T-cell (primary cell): ENCODE results near the gene PPP1R26. TPM values are rescaled to one million over a fixed set of nuclear protein-coding genes. Genes with fewer than 3 reads are reported as not detected.
"Not testable (repeated sequence)": the region's sequence is repeated elsewhere in the genome, so short reads cannot be mapped to it uniquely, and the experiment has no call there.

ENCODE experiments used
- ATAC-seq, 4 experiments: fragments of 200-7000 bp in 3 of 4; fragments of 150-1000 bp in 1 of 4; cut with Tn5 transposase; replicated peaks in 1 of 4; 1 replicate in 3 of 4; 2 replicates in 1 of 4; pipeline ENCODE4 v1.10.0; 2021; ENCODE audit warnings: moderate library complexity in 3 of 4, mild to moderate bottlenecking in 2 of 4, moderate number of reproducible peaks in 1 of 4
- CTCF ChIA-PET, 2 donors: fragments of 300-600 bp; sonication (Branson Sonifier 250); formaldehyde crosslinking; loops; one replicate each; lab custom pipeline; 2022; ENCODE audit warnings: antibody characterized with exemption in 2 of 2; lab: Charles Lee
- POLR2A ChIA-PET, 2 donors: fragments of 300-600 bp; sonication (Branson Sonifier 250); formaldehyde crosslinking; loops; one replicate each; lab custom pipeline; 2022; ENCODE audit warnings: antibody characterized with exemption in 2 of 2; lab: Charles Lee
- DNase-seq, 35 experiments: peaks; one replicate each; pipeline versions ENCODE4 v3.0.0 to v3.0.0-alpha.2; 2013 to 2023
- H3K27ac ChIP-seq: one replicate; pipeline ENCODE4 v1.5.1; 2013; ENCODE audit warnings: low read length
- H3K27me3 ChIP-seq, 2 experiments: replicated peaks in 1 of 2; 1 replicate in 1 of 2; 2 replicates in 1 of 2; pipeline versions ENCODE4 v1.6.1 to v1.7.0; 2013; ENCODE audit warnings: low read length in 1 of 2, mixed read lengths in 1 of 2; ENCODE audit not compliant: control insufficient read depth in 2 of 2, insufficient read depth in 2 of 2; ENCODE audit errors: extremely low read depth in 1 of 2
- H3K36me3 ChIP-seq, 2 donors: 1 replicate in 1 of 2; 2 replicates in 1 of 2; pipeline versions ENCODE4 v1.6.1 to v1.7.0; 2013; ENCODE audit warnings: low read length in 1 of 2; ENCODE audit not compliant: control insufficient read depth in 2 of 2, insufficient read depth in 1 of 2; ENCODE audit errors: extremely low read depth in 1 of 2
- H3K4me1 ChIP-seq, 2 experiments: 1 replicate in 1 of 2; 2 replicates in 1 of 2; pipeline versions ENCODE4 v1.6.1 to v1.7.0; 2013; ENCODE audit warnings: low read length in 2 of 2, mixed read lengths in 1 of 2; ENCODE audit not compliant: insufficient read depth in 2 of 2, control insufficient read depth in 1 of 2; ENCODE audit errors: extremely low read depth in 1 of 2
- H3K4me3 ChIP-seq, 2 donors: 1 replicate in 1 of 2; 2 replicates in 1 of 2; pipeline versions ENCODE4 v1.5.1 to v1.7.0; 2013; ENCODE audit warnings: mild to moderate bottlenecking in 2 of 2, low read length in 1 of 2, moderate library complexity in 1 of 2; ENCODE audit not compliant: control insufficient read depth in 1 of 2; ENCODE audit errors: extremely low read depth in 1 of 2
- H3K9me3 ChIP-seq: 2 replicates; pipeline ENCODE4 v1.7.0; 2013
- H3K27ac Mint-ChIP-seq, 2 donors: one replicate each; pipeline ENCODE4 v1.8.0; 2020 to 2021; ENCODE audit warnings: mild to moderate bottlenecking in 2 of 2, mixed read lengths in 2 of 2
- H3K27me3 Mint-ChIP-seq, 2 donors: one replicate each; pipeline ENCODE4 v1.8.0; 2021 to 2022; ENCODE audit warnings: mixed read lengths in 2 of 2
- H3K36me3 Mint-ChIP-seq: one replicate; pipeline ENCODE4 v1.8.0; 2021; ENCODE audit warnings: mixed read lengths
- H3K4me1 Mint-ChIP-seq, 3 donors: one replicate each; pipeline ENCODE4 v1.8.0; 2020 to 2022; ENCODE audit warnings: mixed read lengths in 3 of 3, mild to moderate bottlenecking in 1 of 3
- H3K4me3 Mint-ChIP-seq, 3 donors: one replicate each; pipeline ENCODE4 v1.8.0; 2020 to 2022; ENCODE audit warnings: mild to moderate bottlenecking in 3 of 3, mixed read lengths in 3 of 3, moderate library complexity in 3 of 3
- H3K9me3 Mint-ChIP-seq, 3 donors: one replicate each; pipeline ENCODE4 v1.8.0; 2020 to 2022; ENCODE audit warnings: mixed read lengths in 3 of 3
- WGBS: methylation state at CpG from one replicate; pipeline ENCODE4 v1.1.5; 2013; ENCODE audit warnings: missing lambda C conversion rate; ENCODE audit not compliant: insufficient coverage; 5-methylcytosine and 5-hydroxymethylcytosine counted together
- total RNA-seq, 35 experiments: library from RNA in 6 of 35; stranded (reverse) in 6 of 35; fragments of 120-200 nt in 1 of 35; gene quantifications; one replicate each; pipeline versions ENCODE4 v1.2.1 to v1.2.4 and lab custom pipeline; 2013 to 2026

Gene PPP1R26
- total RNA-seq, 5 donors from 2014 or later (not counting 1 experiment from before 2014, with no cell fraction given), result 0.35 to 2.0 (median 1.7) TPM

DNA sequence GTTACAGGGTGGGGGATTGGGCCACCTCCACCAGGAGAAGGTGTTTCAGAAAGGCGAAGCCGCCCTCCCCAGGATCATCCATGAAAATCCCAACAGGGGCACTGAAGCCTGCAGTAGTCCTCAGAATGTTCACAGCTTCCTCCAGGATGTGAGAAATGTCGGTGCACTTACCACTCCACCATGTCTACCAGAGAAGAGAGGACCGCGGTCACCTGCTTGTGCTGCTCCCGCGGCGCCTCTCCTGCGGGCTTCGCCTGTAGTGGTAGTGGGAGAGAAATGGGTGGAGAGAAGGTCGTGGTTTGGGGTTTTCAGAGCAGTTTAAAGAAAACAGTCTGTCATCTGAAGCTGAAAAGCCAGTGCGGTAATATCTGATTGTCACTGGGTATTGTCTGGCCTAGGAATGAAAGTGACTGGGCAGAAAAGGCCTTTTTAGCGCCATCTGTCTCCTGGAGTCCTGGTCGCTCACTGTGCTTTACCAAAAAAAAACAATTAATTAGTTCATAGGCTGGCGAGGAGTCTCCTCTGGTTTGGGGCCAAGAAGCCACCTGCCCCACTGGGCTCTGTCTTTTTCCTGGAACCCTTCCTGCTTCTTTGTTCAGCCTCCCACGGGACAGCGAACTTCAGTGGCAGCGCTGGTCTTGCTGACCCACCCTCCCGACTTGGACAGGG lies 23.0 kb upstream of the PPP1R26 start:
- H3K4me1 ChIP-seq, result no peaks in the 10 kb centered on the region
- ChIA-PET CTCF (no interaction called here), POLR2A (no interaction called here)
- no peak overlapping the region for H3K4me3 ChIP-seq
- peaks cover 38 to 45% of the 10 kb centered on the region in 2 donors for H3K27me3 Mint-ChIP-seq
- 61% methylated on average over 8 of the region's 19 CpGs for WGBS
- H3K4me3 Mint-ChIP-seq, result no peak overlapping the region
- no peak overlapping the region for H3K27ac ChIP-seq
- peaks cover 0 to 30% of the 10 kb centered on the region in 2 experiments for H3K27me3 ChIP-seq
- H3K4me1 Mint-ChIP-seq, result no peaks in the 10 kb centered on the region
- ATAC-seq, result no peak
- no peak for DNase-seq
- H3K36me3 Mint-ChIP-seq, result no peaks in the 10 kb centered on the region
- H3K9me3 ChIP-seq, result no peaks in the 10 kb centered on the region
- H3K9me3 Mint-ChIP-seq, result peaks cover 0 to 3% (median 0%) of the 10 kb centered on the region in 3 donors
- H3K36me3 ChIP-seq, result no peaks in the 10 kb centered on the region
- no peak overlapping the region for H3K27ac Mint-ChIP-seq

GRCh38 chr9:135458478-135458877 lies 21.1 kb upstream of the PPP1R26 start:
- H3K9me3 ChIP-seq, CTCF ChIA-PET, H3K9me3 Mint-ChIP-seq, H3K36me3 ChIP-seq, POLR2A ChIA-PET, H3K4me3 ChIP-seq, H3K27ac Mint-ChIP-seq, H3K36me3 Mint-ChIP-seq, H3K4me1 Mint-ChIP-seq, DNase-seq, H3K4me3 Mint-ChIP-seq, ATAC-seq, H3K4me1 ChIP-seq, H3K27ac ChIP-seq: not testable (repeated sequence)
- H3K27me3 Mint-ChIP-seq, result peaks cover 45 to 51% of the 10 kb centered on the region in 2 donors
- H3K27me3 ChIP-seq, result peaks cover 0 to 46% of the 10 kb centered on the region in 2 experiments
- no CpG with 5 or more reads among the region's 5 CpGs for whole genome bisulfite sequencing

GRCh38 chr9:135461936-135462335 lies 17.6 kb upstream of the PPP1R26 start:
- no peak for DNase-seq
- no peak for ATAC-seq
- Histone ChIP-seq H3K27ac (no peak overlapping the region), H3K4me3 (no peak overlapping the region), H3K36me3 (no peaks in the 10 kb centered on the region), H3K9me3 (no peaks in the 10 kb centered on the region), H3K4me1 (no peaks in the 10 kb centered on the region), H3K27me3 (peaks cover 0 to 50% of the 10 kb centered on the region in 2 experiments)
- no peaks in the 10 kb centered on the region for H3K4me1 Mint-ChIP-seq
- ChIA-PET POLR2A (no interaction called here), CTCF (no interaction called here)
- 88% methylated on average over 8 of the region's 11 CpGs for WGBS
- peaks cover 49 to 59% of the 10 kb centered on the region in 2 donors for H3K27me3 Mint-ChIP-seq
- no peaks in the 10 kb centered on the region for H3K36me3 Mint-ChIP-seq
- H3K4me3 Mint-ChIP-seq, result no peak overlapping the region
- no peak overlapping the region for H3K27ac Mint-ChIP-seq
- peaks cover 0 to 3% (median 0%) of the 10 kb centered on the region in 3 donors for H3K9me3 Mint-ChIP-seq

DNA sequence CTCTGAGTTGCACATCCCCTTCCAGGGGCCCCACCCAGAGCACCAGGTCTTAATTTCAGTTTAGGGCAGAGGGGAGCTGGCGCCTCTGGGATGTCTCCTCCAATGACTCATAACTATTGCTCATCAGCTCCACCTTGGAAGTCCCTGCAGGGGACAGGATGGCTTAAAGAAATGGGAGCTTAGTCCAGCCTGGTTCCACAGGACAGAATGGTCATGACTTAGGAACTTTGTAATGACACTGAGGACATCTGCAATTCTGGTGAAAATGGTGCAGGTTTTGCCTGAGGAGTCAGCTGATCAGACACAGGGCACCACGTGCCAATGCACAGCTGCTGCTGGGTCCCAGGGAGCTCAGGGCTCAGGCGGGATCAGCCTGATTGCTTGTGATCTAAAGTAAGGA lies 16.4 kb upstream of the PPP1R26 start:
- no peaks in the 10 kb centered on the region for H3K9me3 ChIP-seq
- no peak overlapping the region for H3K4me3 ChIP-seq
- H3K36me3 ChIP-seq, result no peaks in the 10 kb centered on the region
- Mint-ChIP-seq H3K4me1 (peaks cover 0 to 3% (median 0%) of the 10 kb centered on the region in 3 donors), H3K27ac (no peak overlapping the region), H3K4me3 (no peak overlapping the region), H3K36me3 (no peaks in the 10 kb centered on the region), H3K27me3 (peaks cover 38 to 65% of the 10 kb centered on the region in 2 donors), H3K9me3 (peaks cover 0 to 3% (median 0%) of the 10 kb centered on the region in 3 donors)
- H3K27ac ChIP-seq, result no peak overlapping the region
- DNase-seq (no peak), ATAC-seq (no peak)
- CTCF ChIA-PET, result no interaction called here
- POLR2A ChIA-PET, result no interaction called here
- peaks cover 0 to 49% of the 10 kb centered on the region in 2 experiments for H3K27me3 ChIP-seq
- peaks cover 0 to 1% of the 10 kb centered on the region in 2 experiments for H3K4me1 ChIP-seq
- 100% methylated on average over 1 of the region's 3 CpGs for WGBS

- Histone ChIP-seq H3K27ac (no peak overlapping the region), H3K9me3 (no peaks in the 10 kb centered on the region), H3K4me3 (no peak overlapping the region), H3K36me3 (no peaks in the 10 kb centered on the region), H3K4me1 (peaks cover 0 to 9% of the 10 kb centered on the region in 2 experiments), H3K27me3 (peaks cover 0 to 51% of the 10 kb centered on the region in 2 experiments)
- peaks cover 38 to 66% of the 10 kb centered on the region in 2 donors for H3K27me3 Mint-ChIP-seq
- CTCF ChIA-PET, result no interaction called here
- no peaks in the 10 kb centered on the region for H3K36me3 Mint-ChIP-seq
- H3K27ac Mint-ChIP-seq, result no peak overlapping the region
- H3K9me3 Mint-ChIP-seq, result no peaks in the 10 kb centered on the region
- H3K4me3 Mint-ChIP-seq, result no peak overlapping the region
- H3K4me1 Mint-ChIP-seq, result peaks cover 4 to 12% (median 6%) of the 10 kb centered on the region in 3 donors
- POLR2A ChIA-PET, result no interaction called here
- ATAC-seq (no peak), DNase-seq (no peak)
- 83% methylated on average over 5 of the region's 7 CpGs for WGBS
Measured at GRCh38 chr9:135464181-135464580, 15.4 kb upstream of the PPP1R26 start.

DNA sequence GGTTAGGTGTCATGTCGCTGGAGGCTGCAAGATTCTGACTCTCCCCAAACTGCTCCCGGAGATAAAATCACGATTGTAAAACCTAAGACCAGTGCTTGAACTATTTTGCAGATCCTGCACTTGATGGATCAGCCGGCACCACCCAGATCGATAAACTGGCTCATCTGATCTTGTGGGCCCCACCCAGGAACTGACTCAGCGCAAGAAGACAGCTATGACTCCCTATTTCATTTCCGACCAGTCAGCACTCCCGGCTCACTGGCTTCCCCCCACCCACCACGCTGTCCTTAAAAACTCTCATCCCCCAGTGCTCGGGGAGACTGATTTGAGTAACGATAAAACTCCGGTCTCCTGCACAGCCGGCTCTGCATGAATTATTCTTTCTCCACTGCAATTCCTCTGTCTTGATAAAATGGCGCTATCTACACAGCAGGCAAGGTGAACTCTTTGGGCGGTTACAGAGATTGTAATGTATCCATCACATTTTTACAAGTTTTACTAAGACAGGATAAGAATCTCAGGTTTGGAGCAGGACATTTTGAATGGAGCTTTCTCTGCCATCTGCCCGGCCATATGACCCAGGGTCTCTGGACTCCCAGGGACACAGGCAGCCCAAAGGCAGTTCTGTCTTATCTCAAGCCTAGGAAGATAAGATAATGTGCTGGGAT lies 10.6 kb upstream of the PPP1R26 start:
- Mint-ChIP-seq H3K27ac (peak overlapping the region; percentile 36 to 83), H3K4me1 (peaks cover 5 to 20% (median 6%) of the 10 kb centered on the region in 3 donors), H3K9me3 (no peaks in the 10 kb centered on the region), H3K36me3 (no peaks in the 10 kb centered on the region), H3K27me3 (peaks cover 30 to 58% of the 10 kb centered on the region in 2 donors), H3K4me3 (peak overlapping the region; percentile 42 to 76 (median 45))
- Histone ChIP-seq H3K27ac (no peak overlapping the region), H3K27me3 (peaks cover 0 to 49% of the 10 kb centered on the region in 2 experiments), H3K4me3 (peak overlapping the region in 1 of 2 donors; percentile 4), H3K36me3 (no peaks in the 10 kb centered on the region), H3K9me3 (no peaks in the 10 kb centered on the region), H3K4me1 (peaks cover 0 to 9% of the 10 kb centered on the region in 2 experiments)
- peak in 2 of 35 experiments; percentile 18 to 24 for DNase-seq
- ChIA-PET POLR2A (no interaction called here), CTCF (no interaction called here)
- WGBS, result 49% methylated on average over 14 of the region's 16 CpGs
- ATAC-seq, result peak in 1 of 4 experiments; percentile 64
